ENCODE data around the gene LMF1.

DNA sequence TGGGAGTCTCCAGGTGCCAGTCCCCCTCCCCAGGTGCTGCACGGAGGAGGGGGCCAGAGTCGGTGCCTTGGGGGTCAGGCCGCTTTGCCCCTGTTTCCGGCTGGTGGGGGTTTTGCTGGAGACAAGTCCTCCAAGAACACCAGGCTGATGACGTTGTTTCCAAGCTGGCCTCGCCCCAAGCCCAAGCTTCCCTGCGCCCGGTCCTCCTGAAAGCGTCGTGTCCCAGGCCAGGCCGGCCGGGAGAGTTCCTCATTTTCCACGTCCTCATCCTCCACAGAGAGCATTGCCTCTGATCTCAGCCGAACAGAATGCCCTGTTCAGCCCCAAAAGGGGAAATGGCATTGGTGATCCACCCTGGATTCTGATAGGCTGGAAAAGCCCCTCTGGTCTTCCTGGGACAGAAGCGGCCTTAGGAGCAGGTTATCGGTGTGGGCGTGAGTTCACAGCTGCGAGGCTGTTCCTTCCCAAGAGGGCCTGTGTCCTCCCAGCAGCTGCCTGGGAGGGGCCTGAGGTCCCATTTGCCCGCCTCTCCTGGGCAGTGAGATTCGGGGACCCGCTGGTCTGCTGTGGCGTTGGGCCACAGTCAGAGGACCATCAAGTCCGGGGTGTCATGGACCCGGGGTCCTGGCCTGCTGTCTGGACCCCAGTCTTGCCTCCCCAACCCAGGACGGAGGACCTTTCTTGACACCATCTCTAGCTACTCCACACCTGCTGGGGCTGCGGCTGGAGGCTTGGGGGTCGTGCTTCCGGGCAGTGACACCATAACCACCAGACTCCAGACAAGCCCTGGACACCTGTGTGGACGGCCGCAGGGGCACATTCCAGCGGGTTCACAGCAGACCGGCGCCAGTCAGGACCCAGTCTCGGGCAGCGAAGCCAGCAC, 17.9 kb upstream of the LMF1 start:
- no peak for TF ChIP-seq POLR2A (IDR thresholded peaks at IDR 0.05)
- TF ChIP-seq, protein P1, sequence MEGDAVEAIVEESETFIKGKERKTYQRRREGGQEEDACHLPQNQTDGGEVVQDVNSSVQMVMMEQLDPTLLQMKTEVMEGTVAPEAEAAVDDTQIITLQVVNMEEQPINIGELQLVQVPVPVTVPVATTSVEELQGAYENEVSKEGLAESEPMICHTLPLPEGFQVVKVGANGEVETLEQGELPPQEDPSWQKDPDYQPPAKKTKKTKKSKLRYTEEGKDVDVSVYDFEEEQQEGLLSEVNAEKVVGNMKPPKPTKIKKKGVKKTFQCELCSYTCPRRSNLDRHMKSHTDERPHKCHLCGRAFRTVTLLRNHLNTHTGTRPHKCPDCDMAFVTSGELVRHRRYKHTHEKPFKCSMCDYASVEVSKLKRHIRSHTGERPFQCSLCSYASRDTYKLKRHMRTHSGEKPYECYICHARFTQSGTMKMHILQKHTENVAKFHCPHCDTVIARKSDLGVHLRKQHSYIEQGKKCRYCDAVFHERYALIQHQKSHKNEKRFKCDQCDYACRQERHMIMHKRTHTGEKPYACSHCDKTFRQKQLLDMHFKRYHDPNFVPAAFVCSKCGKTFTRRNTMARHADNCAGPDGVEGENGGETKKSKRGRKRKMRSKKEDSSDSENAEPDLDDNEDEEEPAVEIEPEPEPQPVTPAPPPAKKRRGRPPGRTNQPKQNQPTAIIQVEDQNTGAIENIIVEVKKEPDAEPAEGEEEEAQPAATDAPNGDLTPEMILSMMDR (IDR thresholded peaks at IDR 0.05): no peak

Data from vagina (tissue), 2 donors.